ENCODE results near the gene ASIC1. TPM values are rescaled to one million over a fixed set of nuclear protein-coding genes. Genes with fewer than 3 reads are reported as not detected.

The ASIC1 gene
- total and polyA plus RNA-seq, 2 of the 13 experiments (the other 11 are each of a cell fraction or from before 2014, with no cell fraction given): 0.44 to 1.5 TPM

- peaks cover 24% of the 10 kb centered on the region for H3K4me1 ChIP-seq (ENCODE audit: insufficient read depth, low read length)
- ATAC-seq: no peak
Measured at GRCh38 chr12:50058743-50059312, 1.4 kb downstream of the ASIC1 start.

More at GRCh38 chr12:50058743-50059312, 1.4 kb downstream of the ASIC1 start:
- Histone ChIP-seq H3K9me3 (ENCODE audit: low read length) (no peaks in the 10 kb centered on the region), H3K27ac (ENCODE audit: extremely low read length, insufficient read depth, low read length) (no peak overlapping the region), H3K4me3 (replicated peaks in 1 of 3; ENCODE audit: insufficient read depth in 1 of 3, low read depth in 2 of 3, low read length in 3 of 3) (no peak overlapping the region), H3K4me2 (ENCODE audit: low read depth, low read length) (no peak overlapping the region), H3K36me3 (replicated peaks in 1 of 2; ENCODE audit: control insufficient read depth in 1 of 2, insufficient read depth in 2 of 2, low read length in 2 of 2) (no peaks in the 10 kb centered on the region), H3K27me3 (ENCODE audit: control insufficient read depth in 1 of 2, insufficient read depth in 2 of 2, low read length in 2 of 2) (peaks cover 9 to 31% of the 10 kb centered on the region in 2 experiments; a peak in 4 of 5 replicates), H3K9ac (ENCODE audit: insufficient read depth, low read depth, low read length) (no peak overlapping the region), H4K20me1 (ENCODE audit: insufficient read depth, low read length) (no peaks in the 10 kb centered on the region), H3K79me2 (ENCODE audit: insufficient read depth, low read length) (no peaks in the 10 kb centered on the region), H2AFZ (ENCODE audit: low read length) (no peak overlapping the region)
- ChIA-PET POLR2A (no interaction called here), CTCF (ENCODE audit: low intra/inter-chr PET ratio, low total read pairs) (interaction anchor here (4.7 kb wide), 1 partner anchor 91 kb away, joined by 65 read pairs; no protein-coding TSS in a partner anchor)
- FAIRE-seq (no peak), DNase-seq (ENCODE audit: low spot score) (no peak)
- in situ Hi-C loops (cut with HindIII; ENCODE audit: extremely low pct_ligation_motif_present, low pct_unique_long_range_greater_than_20kb): loop anchor here (5.0 to 10.0 kb wide), 2 partner anchors 87 to 194 kb away; partner anchors contain the start of gene AQP6
- intact Hi-C loops (cut with micrococcal nuclease; ENCODE audit: unreplicated experiment): no loop called here
- WGBS (ENCODE audit: low lambda C conversion rate): 63% methylated on average over 2 of the region's 15 CpGs
- no TSS peak for BruUV-seq (replicated peaks)
- TF ChIP-seq ZNF468 (CRISPR knock-in tag; IDR thresholded peaks at IDR 0.05): no peak
- no peak for TF ChIP-seq MED8 (CRISPR knock-in tag; IDR thresholded peaks at IDR 0.05; ENCODE audit: insufficient replicate concordance)
- TF ChIP-seq TBP (CRISPR knock-in tag; IDR thresholded peaks at IDR 0.05): no peak
- no peak for TF ChIP-seq SMARCE1 (IDR thresholded peaks at IDR 0.05; ENCODE audit: borderline replicate concordance)
- TF ChIP-seq U2AF2 (IDR thresholded peaks at IDR 0.05; ENCODE audit: low read depth, low read length): no peak
- TF ChIP-seq ZNF580 (CRISPR knock-in tag; IDR thresholded peaks at IDR 0.05; ENCODE audit: borderline replicate concordance, low read depth): no peak
- TF ChIP-seq BCLAF1 (IDR thresholded peaks at IDR 0.05): no peak
- no peak for TF ChIP-seq ZNF446 (CRISPR knock-in tag; IDR thresholded peaks at IDR 0.05)
- no peak for TF ChIP-seq RXRB (CRISPR knock-in tag; IDR thresholded peaks at IDR 0.05; ENCODE audit: borderline replicate concordance)
- TF ChIP-seq ZNF451 (CRISPR knock-in tag; IDR thresholded peaks at IDR 0.05): no peak
- TF ChIP-seq SIN3B (IDR thresholded peaks at IDR 0.05; ENCODE audit: low read length): no peak
- no peak for TF ChIP-seq RNF2 (conservative IDR thresholded peaks at IDR 0.05; ENCODE audit: low read depth)
- TF ChIP-seq ARNT2 (CRISPR knock-in tag; IDR thresholded peaks at IDR 0.05; ENCODE audit: low read depth): no peak
- no peak for TF ChIP-seq KLF13 (CRISPR knock-in tag; IDR thresholded peaks at IDR 0.05)
- no peak for TF ChIP-seq ZBTB37 (CRISPR knock-in tag; IDR thresholded peaks at IDR 0.05)
- TF ChIP-seq GZF1 (CRISPR knock-in tag; IDR thresholded peaks at IDR 0.05): no peak
- TF ChIP-seq FOXK1 (CRISPR knock-in tag; IDR thresholded peaks at IDR 0.05; ENCODE audit: borderline replicate concordance, low read depth): no peak
- TF ChIP-seq HNRNPLL (IDR thresholded peaks at IDR 0.05; ENCODE audit: low read depth, low read length, poor library complexity, severe bottlenecking): no peak
- no peak for TF ChIP-seq ZNF614 (CRISPR knock-in tag; IDR thresholded peaks at IDR 0.05; ENCODE audit: borderline replicate concordance)

All from HepG2 (cell line).